NOMO-1 (cell line): ENCODE results near the gene PLPPR2.
A peak's percentile ranks its signal among the peaks of the same experiment; 100 is the strongest.
"Not testable (repeated sequence)": the region's sequence is repeated elsewhere in the genome, so short reads cannot be mapped to it uniquely, and the experiment has no call there.

Experiments
- DNase-seq, 2 experiments: peaks; one replicate each; lab custom pipeline; 2025; ENCODE audit not compliant: unreplicated experiment in 2 of 2; lab: John Stamatoyannopoulos, UW

PLPPR2 gene, protein sequence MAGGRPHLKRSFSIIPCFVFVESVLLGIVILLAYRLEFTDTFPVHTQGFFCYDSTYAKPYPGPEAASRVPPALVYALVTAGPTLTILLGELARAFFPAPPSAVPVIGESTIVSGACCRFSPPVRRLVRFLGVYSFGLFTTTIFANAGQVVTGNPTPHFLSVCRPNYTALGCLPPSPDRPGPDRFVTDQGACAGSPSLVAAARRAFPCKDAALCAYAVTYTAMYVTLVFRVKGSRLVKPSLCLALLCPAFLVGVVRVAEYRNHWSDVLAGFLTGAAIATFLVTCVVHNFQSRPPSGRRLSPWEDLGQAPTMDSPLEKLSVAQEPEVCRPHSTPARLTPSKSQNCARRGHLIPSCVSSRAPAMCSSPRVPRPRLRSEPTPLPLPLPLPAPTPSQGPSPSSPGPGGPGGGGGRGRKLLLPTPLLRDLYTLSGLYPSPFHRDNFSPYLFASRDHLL

DNA sequence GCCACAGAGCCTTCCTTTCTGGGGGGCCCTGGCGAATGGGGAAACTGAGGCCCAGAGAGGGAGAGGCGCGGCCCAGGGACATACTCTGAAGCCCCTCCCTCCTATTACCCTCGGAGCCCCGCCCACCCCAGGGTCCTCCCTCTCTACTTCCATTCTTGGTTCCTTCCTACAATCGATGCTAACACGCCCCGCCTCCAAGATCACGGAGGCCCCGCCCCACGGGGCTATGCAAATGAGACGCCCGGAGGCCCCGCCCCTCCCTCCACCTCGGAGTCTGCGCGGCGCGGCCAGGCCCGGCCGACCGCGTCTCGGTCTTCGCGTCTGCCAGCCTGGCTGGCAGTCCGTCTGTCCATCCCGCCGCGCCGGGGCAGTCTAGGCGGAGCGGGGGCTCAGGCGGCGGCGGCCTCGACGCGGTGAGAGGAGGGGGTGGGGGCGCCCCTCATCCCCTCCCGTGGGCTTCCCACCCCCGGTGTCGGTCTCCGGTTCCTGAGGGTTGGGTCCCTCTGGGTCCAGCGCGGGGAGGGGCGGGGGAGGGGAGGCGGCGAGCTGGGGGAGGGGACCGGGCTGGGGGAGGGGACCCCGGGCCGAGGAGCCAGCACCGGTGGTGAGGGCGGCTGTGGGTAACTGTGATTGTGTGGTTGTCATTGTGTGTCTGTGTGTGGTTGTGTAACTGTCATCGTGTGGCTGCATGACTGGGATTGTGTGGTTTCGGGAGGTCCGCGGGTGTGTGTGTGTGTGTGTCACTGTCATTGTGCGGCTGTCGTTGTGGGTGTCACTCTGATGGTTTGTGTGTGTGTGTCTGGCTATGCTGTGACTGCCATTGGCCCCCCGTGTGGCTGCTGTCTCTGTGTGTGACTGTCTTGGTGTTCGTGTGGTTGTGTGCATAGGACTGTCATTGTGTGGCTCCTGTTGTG lies at the start of gene PLPPR2:
Gene PLPPR2, plus strand, starts transcription at position 273 of the 914 bp plus-strand sequence. CDS start 2,242 bp downstream, outside the sequence.
- DNase-seq: peak; percentile 78

DNA sequence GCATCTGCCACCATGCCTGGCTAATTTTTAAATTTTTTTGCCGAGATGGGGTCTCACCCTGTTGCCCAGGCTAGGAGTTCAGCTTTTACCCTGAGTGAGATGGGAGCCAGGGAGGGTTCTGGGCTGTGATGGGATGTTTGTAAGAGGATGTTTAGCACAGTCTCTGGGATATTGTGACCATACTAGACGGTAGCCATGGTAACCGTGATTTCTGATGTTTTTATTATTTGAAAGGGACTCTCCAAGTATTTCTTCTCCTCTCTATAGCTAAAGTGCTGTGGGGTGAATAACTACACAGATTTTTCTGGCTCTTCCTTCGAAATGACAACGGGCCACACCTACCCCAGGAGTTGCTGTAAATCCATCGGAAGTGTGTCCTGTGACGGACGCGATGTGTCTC lies 48.9 kb upstream of the PLPPR2 start:
- no peak for DNase-seq

DNA sequence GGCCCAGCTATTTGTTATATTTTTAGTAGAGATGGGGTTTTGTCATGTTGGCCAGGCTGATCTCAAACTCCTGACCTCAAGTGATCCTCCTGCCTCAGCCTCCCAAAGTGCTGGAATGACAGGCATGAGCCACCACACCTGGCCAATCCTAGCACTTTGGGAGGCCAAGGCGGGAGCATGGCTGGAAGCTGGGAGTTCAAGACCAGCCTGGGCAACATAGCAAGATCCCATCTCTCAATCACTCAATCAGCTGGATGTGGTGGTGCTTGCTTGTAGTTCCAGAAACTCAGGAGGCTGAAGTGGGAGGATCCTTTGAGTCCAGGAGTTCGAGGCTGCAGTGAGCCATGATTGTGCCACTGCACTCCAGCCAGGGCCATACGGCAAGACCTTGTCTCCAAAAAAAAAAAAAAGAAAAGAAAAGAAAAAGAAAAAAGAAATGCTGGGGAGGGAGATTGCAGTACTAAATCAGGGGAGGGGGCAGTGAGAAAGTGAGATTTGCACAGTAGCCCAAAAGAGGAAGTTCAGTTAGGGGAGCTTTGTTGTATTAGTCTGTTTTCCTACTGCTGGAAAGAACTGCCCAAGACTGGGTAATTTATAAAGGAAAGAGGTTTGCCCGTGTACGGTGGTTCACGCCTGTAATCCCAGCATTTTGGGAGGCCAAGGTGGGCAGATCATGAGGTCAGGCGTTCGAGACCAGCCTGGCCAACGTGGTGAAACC lies 34.8 kb upstream of the PLPPR2 start:
- peak; percentile 58 to 59 for DNase-seq

DNA sequence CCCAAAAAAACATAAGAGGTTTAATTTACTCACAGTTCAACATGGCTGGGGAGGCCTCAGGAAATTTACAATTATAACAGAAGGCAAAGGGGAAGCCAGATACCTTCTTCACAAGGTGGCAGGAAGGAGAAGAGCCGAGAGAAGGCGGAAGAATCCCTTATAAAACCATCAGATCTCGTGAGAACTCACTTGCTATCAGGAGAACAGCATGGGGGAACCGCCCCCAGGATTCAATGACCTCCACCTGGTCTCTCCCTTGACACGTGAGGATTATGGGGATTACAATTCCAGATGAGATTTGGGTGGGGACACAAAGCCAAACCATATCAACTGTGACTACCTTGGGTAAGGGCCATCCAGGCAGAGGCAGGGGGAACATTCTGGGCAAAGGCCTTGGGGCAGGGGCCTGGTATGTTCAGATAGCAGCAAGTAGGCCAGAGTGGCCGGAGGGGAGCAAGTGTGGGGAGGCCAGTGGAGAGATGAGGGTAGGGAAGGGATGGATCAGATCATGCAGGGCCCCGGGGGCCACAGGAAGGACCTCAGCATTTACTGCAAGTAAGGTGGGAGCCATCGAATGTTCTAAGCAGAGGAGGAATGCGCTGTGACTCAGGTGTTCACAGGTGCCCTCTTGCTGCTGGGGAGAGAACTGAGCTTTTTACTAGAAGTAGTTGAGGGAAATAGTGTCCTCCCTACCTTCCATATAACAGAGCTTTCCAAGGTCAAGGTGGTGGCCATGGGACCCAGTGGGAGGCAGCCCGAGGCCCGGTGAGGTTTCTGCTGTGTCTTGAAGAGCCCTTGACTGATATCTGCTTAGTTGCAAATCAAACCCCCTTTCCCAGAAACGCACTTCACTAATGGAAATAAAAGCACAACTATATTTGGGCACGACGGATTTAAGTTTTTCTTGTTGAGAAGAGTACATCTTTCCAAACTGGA lies 33.8 kb upstream of the PLPPR2 start:
- no peak for DNase-seq

DNA sequence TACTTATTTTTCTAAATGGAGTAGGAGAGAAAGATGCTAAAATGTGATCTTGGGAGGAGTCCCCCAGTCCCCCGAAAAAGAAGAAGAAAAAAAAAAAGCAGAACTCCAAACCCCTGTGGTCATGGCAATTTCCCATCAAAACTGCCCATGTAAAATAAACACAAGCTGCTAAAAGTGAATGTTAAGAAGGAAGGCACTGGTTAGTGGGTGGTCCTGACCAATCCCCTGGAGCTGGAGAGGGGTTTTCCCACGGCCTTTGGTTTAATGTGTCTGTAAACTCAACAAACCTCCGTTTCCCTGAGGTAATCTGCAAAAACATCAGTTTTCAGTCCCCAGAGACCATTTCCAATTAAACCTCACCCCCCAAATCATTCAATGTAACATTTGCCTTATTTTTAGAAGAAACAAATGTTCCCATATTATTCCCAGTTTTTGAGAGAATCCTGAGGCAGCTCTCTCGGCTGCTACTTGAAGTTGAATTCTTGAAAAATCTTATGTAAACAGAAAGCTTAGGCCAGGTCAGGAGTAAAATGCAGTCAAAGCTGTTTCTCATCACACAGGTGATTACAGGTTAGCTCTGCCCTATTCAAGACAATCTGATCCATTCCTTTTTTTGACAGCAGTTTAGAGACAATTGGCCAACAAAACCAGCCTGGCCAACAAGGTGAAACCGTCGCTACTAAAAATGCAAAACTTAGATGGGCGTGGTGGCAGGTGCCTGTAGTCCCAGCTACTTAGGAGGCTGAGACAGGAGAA lies 32.8 kb upstream of the PLPPR2 start:
- peak; percentile 59 to 68 for DNase-seq

DNA sequence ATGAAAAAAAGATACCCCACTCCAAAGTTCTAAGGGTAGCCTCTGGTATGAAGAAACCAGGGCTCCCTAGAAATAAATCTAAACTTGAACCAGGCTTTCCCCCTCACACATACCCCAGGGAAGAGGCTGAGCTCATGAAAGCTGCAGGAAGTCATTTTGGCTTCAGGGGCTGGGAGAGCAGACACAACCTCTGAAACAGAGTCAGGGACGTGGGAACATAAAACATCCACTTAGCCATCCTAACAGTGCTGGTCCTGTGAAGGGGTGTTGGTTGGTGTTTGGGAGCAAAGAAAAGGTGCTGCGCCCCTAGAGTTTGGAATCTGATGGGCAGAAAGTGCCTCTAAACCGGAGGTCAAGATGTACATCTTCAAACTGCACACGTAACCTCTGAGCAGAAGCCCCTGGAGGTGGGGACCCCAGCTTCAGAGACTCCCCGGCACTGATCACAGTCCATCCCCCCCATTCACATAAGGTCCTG lies 31.6 kb upstream of the PLPPR2 start:
- DNase-seq: peak in 1 of 2 experiments; percentile 68

DNA sequence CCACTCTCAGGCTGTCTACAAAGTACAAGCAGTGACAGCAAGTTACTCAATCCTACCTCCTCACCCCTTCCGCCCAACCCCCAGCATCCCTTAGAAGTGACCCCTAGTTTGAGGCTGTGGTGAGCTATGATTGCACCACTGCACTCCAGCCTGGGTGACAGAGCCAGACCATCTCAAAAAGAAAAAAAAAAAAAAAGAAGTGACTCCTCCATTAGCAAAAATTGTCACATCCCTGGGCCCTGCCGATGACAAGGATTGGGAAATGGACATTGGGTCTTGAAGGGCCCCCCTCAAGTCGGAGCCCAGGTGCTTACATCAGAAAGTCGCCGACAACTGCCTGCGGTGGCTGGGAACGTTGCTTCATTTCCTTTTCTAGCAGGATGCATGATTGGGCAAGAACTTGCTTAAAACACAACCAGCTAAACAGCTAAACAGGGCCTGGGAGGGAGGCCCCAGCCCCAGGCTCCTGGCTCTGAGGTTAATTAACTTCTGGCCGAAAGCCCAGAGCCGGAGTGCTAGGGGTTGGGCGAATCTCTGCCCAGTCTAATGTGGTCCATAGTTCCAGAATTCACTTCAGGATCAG lies 31.1 kb upstream of the PLPPR2 start:
- DNase-seq: peak; percentile 99 to 100

DNA sequence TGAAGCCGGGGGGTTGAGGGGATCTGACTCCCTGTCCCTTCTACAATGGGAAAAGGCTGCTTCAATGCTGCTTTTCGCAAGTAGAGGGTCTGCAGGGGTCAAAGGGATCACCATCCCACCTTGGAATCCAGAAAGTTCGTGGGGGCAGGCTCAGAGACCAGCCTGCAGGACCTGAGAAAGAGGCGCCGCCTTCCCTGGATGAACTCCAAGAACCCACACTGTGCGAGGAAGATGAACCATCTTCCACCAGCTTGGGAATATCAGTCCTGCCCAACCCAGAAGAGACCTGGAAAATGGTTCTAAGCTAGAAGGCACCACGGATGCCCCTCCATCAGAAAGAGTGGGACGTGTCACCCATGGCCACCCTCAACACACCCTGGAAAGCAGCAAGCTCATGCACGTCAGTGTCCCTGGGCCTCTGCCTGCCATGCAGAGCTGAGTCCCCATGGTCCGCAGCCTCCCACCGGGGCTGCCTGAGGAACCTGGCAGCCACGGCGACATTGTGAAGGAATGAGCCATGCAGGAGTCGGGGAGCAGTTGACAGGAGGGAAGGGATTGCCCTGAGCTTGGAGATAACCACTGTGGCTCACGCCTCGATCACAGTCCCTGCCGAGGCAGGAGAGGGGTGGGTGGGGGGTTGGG lies 30.4 kb upstream of the PLPPR2 start:
- no peak for DNase-seq

DNA sequence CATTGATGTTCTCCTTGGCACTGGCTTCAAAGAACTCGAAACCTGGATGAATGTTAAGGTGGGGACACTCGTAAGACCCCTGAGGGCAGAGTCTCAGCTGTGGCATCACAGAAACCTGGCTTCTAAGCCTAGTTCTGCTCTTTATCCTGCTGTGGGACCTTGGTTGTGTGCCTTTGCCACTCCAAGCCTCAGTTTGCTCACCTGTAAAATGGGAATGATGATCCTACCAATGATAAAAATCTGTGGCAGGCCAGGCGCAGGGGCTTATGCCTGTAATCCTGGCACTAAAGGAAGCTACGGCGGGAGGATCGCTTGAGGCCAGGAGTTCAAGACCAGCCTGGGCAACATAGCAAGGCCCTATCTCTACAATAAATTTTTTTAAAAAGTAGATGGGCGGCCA lies 29.7 kb upstream of the PLPPR2 start:
- DNase-seq: no peak

DNA sequence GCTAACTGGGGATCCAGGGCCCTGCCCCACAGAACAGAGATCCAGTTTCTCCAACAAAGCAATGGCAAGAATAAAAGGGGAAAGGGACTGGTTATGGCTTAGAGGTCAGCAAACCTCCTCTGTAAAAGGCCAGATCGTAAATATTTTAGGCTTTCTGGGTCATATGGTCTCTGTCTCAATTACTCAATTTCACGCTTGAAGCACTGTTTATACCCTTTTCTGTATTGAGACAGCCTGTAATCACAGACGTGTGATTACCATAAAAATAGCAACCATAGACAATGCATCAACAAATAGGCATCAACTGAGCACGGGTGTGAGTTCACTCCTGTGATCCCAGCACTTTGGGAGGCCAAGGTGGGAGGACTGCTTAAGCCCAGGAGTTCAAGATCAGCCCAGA lies 25.1 kb upstream of the PLPPR2 start:
- DNase-seq: no peak

DNA sequence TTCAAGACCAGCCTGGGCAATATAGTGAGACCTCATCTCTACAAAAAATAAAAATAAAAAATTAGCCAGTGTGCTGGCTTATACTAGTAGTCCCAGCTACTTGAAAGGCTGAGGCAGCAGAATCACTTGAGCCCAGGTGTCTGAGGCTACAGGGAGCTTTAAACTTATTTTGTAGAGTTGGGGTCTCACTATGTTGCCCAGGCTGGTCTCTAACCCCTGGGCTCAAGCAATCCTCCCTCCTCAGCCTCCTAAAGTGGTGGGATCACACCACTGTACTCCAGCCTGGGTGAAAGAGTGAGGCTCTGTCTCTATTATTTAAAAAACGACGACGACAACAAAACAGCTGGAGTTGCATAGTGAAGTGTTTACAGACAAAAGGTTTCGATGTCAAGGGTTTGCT lies 23.7 kb upstream of the PLPPR2 start:
- no peak for DNase-seq

DNA sequence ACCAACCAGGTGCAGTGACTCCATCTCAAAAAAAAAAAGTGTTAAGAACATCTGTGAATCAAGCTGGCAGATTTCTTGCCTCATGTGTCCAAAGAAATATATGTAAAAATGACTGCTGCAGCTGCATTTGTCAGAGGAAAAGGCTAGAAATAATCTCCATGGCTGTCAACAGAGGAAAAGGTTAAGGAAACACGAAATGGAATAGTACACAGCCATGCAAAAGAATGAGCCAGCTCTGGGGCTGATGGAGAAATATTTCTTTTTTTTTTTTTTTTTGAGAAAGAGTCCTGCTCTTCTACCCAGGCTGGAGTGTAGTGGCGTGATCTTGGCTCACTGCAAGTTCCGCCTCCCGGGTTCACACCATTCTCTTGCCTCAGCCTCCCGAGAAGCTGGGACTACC lies 22.4 kb upstream of the PLPPR2 start:
- no peak for DNase-seq

DNA sequence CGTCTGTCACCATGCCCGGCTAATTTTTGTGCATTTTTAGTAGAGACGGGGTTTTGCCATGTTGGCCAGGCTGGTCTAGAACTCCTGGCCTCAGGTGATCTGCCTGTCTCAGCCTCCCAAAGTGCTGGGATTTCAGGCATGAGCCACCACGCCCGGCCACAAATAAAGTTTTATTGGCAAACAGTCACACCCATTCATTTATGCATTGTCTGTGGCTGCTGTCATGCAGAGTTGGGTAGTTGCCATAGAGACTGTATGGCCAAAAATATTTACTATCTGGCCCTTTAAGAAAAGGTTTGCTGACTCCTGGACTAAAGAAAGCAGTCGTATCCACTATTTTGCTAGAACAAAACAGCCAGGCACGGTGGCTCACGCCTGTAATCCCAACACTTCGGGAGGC lies 21.4 kb upstream of the PLPPR2 start:
- not testable (repeated sequence) for DNase-seq

DNA sequence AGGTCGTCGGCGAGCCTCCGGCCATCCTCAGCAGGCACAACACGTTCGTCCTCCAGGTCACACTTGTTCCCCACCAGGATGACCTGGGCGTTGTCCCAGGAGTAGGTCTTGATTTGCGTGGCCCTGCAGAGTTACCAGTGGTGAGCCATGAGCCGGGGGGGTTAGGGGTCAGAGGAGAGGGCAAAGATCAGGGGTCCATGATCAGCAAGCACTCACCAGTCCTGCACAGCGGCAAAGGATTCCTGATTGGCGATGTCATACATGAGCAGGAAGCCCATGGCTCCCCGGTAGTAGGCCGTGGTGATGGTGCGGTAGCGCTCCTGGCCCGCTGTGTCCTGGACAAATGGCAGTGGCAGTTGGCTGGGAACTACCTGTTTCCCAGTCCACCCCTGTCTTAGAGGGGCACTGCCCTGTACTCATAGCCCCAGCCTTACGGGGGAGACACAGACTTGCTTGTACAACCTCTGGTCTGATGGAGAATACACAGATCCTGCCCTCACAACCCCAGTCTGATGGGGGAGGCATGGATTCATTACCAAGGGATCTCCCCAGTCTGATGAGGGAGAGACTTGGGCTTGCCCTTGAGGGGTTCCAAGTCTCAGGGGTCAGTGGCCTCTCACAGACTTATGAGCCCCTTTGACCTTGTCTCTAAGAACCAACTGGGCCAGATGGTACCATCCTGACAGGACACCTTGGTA lies 19.6 kb upstream of the PLPPR2 start:
- DNase-seq: no peak

DNA sequence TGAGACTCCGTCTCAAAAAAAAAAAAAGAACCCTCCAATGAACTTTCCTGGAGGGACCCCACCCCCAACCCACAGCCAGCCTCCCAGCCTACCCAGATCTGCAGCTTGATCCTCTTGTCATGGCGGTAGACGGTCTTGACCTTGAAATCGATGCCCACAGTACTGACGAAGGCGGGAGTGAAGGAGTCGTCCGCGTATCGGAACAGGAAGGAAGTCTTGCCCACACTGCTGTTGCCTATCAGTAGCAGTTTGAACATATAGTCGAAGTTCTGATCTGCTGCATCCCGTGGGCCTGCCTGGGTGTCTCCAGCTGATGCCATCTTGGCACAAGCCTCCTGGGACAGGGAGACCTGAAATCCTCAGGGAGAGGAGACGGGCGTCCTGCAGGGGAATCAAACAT lies 18.2 kb upstream of the PLPPR2 start:
- peak in 1 of 2 experiments; percentile 37 for DNase-seq

DNA sequence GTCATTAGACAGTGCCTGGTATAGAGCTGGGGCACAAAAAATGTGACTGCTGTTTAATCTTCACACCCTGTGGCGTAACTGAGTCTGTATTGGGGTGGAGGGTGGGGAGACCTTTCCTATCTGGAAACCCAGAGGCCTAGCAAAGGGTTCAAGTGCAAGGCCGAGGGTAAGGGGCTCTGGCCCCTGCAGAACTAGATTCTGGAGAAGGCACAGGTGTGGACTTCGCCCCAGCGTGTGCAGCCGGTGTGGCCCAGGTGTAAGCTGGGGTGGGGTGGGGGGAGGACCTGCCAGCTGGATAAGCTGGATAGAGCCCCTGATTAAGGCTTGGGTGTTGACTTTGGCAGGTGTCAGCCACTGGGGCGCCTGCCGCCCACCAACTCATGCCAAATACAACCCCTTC lies 17.1 kb upstream of the PLPPR2 start:
- no peak for DNase-seq

DNA sequence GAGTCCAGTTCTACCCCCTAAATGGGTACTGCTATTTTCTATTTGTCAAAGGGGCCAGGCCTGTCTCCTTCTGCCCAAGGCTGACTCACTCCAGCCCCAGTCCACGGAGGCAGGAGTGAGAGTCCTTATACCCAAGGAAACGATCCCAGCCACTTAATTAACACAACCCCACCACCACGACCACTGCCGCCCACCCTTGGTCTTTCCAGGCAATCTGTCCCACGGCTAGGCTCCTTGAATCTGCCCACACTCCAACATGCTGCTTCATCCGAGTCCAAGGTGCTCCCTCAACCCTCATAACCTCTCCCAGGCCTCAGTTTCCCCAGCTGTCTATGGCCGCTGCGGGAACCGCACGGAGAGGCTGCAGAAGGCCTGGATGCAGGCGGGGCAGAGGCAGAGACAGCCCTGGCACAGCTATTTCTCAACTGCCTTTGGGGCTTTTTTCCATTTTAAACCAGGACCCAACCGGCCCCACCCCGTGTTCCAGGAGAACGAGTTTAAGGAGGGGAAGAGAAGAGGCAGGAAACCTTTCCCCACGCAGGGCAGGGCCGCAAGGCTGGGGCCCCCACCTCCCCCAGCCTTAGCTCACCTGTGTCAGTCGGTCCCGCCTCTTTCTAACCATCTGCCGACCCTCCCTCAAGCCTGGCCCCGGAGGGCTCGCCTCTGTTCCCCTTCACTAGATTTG lies 16.5 kb upstream of the PLPPR2 start:
- no peak for DNase-seq
